Stimulated activated memory B cell treated with anti-CD40 and anti-IgM and Interleukin-4, amounts not matched to agents 10 μg/mL and 1 μg/mL and 100 μg/mL, for 72 hours (primary cell): Measurements from ENCODE around the gene KIF20A.

Experiments
- ATAC-seq: fragments of 150-1000 bp; cut with Tn5 transposase; 2 replicates; pipeline ENCODE4 v1.10.0; 2021
- H3K27ac Mint-ChIP-seq: one replicate; pipeline ENCODE4 v1.8.0; 2022; ENCODE audit warnings: mild to moderate bottlenecking, mixed read lengths
- H3K27me3 Mint-ChIP-seq: one replicate; pipeline ENCODE4 v1.8.0; 2022; ENCODE audit warnings: mixed read lengths
- H3K36me3 Mint-ChIP-seq: one replicate; pipeline ENCODE4 v1.8.0; 2022; ENCODE audit warnings: mixed read lengths
- H3K4me1 Mint-ChIP-seq: one replicate; pipeline ENCODE4 v1.8.0; 2022; ENCODE audit warnings: mixed read lengths
- H3K4me3 Mint-ChIP-seq: one replicate; pipeline ENCODE4 v1.8.0; 2022; ENCODE audit warnings: mild to moderate bottlenecking, moderate library complexity, mixed read lengths
- H3K9me3 Mint-ChIP-seq: one replicate; pipeline ENCODE4 v1.8.0; 2022; ENCODE audit warnings: mixed read lengths

The KIF20A gene

DNA sequence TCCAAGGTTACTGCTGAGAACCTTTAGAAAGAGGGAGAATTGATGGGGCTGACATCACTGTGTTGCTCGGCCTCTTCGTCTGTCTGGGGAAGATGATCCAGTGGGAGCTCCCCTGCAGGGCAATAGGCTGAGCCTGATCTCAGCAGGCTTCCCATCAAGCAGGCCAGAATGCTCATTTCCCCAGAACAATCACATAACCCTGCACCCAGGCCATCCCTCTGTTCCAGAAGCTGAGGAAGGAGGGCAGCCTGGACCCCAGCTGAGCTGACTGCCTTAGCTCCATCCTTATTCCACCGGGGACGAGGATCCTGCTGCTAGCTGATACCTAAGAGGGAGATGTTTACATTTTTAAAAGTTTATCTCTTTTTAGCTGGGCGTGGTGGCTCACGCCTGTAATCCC lies 45.8 kb downstream of the KIF20A start:
- no peak for ATAC-seq
- no peak overlapping the region for H3K27ac Mint-ChIP-seq
- H3K4me1 Mint-ChIP-seq = no peaks in the 10 kb centered on the region
- H3K4me3 Mint-ChIP-seq = no peak overlapping the region
- H3K36me3 Mint-ChIP-seq = no peaks in the 10 kb centered on the region
- H3K27me3 Mint-ChIP-seq = peaks cover 36% of the 10 kb centered on the region
- peaks cover 3% of the 10 kb centered on the region for H3K9me3 Mint-ChIP-seq

DNA sequence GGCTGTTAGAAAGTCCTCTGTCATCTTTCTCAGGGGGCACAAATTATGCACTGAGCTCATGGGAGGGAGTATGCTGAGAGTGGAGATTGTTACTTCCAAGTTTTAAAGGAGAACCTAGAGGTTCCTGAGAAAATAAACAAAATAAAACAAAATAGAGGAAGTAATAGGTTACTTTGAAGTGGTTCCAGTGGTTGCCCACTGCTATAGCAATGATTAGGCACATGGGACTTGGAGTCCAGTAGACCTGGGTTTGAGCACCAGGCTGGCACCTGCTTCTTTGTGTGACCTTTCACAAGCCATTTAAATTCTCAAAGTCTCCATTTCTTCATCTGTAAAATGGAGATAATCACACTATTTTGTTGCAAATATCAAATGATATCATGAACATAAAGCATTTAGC lies 48.0 kb downstream of the KIF20A start:
- Mint-ChIP-seq H3K9me3 (peaks cover 3% of the 10 kb centered on the region), H3K27ac (no peak overlapping the region), H3K36me3 (no peaks in the 10 kb centered on the region), H3K4me3 (no peak overlapping the region), H3K27me3 (peaks cover 47% of the 10 kb centered on the region), H3K4me1 (no peaks in the 10 kb centered on the region)
- no peak for ATAC-seq

DNA sequence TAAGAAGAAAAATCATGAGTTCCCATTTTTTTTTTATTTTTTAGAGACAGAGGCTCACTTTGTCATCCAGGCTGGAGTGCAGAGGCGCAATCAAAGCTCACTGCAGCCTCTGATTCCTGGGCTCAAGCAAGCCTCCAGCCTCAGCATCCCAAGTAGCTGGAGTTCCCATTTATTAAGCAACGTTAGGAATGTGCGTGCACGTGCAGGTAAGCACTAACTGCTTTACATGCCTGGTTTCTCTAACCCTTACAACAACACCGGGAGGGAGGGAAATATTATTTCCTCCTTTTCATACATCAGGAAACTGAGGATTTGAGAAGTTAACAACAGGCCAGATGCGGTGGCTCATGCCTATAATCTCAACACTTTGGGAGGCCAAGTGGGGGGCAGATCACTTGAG lies 50.5 kb downstream of the KIF20A start:
- H3K9me3 Mint-ChIP-seq = peaks cover 3% of the 10 kb centered on the region
- ATAC-seq = no peak
- H3K27ac Mint-ChIP-seq = no peak overlapping the region
- H3K4me3 Mint-ChIP-seq = no peak overlapping the region
- H3K36me3 Mint-ChIP-seq = no peaks in the 10 kb centered on the region
- peaks cover 46% of the 10 kb centered on the region for H3K27me3 Mint-ChIP-seq
- no peaks in the 10 kb centered on the region for H3K4me1 Mint-ChIP-seq

DNA sequence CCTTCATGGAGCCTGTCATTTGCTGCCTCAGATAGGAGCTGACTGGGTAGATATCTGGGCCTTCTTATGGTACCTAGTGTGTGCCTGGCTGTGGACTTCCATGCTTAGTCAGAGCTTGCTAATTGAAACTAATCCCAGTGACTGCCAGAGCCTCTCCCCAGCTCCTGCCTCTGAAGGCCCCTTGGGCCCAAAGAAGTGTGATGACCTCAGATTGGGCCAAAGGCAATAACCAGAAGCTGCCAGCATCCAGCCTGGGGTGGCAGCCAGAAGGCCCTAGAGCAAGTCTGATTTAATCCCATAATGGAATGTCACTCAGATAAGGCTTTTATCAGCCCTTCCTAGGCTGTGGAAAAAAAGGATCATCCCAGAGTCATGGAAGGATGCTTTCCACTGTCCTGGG lies 51.3 kb downstream of the KIF20A start:
- Mint-ChIP-seq H3K27ac (no peak overlapping the region), H3K36me3 (no peaks in the 10 kb centered on the region), H3K4me3 (no peak overlapping the region), H3K27me3 (peaks cover 54% of the 10 kb centered on the region), H3K4me1 (no peaks in the 10 kb centered on the region), H3K9me3 (peaks cover 3% of the 10 kb centered on the region)
- no peak for ATAC-seq

DNA sequence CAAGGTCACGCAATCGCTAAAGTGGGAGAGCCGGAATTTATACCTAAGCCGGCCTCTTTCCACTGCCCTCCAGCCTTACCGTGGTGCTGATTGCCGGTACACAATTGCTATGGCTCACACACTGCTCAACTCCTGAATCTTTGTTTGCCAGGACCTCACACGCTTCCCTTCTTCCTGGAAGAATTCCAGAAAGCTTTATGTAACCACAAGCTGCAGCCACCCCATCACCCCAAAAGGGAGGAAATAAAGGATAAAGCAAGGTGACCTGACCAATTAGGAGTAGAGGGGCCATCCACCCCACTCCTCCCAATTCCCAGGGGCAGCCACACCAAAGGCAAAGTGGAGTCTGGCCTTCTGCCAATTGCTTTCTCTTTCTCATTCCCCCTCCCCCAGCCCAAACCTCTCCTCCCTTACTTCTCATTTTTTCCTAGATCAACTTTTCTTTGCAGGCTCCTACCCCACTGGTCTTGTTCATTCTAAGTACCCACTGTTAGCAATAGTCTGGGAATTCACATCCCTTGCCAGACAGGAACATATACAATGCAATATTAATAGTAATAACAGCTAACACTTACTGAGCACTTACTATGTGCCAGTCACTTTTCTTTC lies 52.2 kb downstream of the KIF20A start:
- Mint-ChIP-seq H3K4me1 (no peaks in the 10 kb centered on the region), H3K36me3 (no peaks in the 10 kb centered on the region), H3K9me3 (peaks cover under 1% of the 10 kb centered on the region), H3K4me3 (no peak overlapping the region), H3K27ac (no peak overlapping the region), H3K27me3 (peaks cover 55% of the 10 kb centered on the region)
- ATAC-seq = no peak

DNA sequence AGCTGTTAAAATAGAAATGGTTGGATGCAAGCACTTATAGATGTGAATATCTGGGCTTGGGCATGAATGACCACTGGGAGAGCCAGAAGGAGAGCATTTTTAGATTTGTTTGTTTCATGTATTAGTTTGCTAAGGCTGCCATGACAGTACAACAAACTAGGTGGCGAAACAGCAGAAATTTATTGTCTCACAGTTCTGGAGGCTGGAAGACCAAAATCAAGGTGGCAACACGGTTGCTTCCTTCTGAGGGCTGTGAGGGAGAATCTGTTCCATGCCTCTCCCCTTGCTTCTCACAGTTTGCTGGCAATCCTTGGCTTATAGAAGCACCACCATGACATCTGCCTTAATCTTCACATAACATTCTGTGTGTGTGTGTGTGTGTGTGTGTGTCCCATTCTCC lies 54.4 kb downstream of the KIF20A start:
- no peak for ATAC-seq
- H3K27ac Mint-ChIP-seq = no peak overlapping the region
- no peaks in the 10 kb centered on the region for H3K4me1 Mint-ChIP-seq
- H3K9me3 Mint-ChIP-seq = no peaks in the 10 kb centered on the region
- no peaks in the 10 kb centered on the region for H3K36me3 Mint-ChIP-seq
- H3K27me3 Mint-ChIP-seq = peaks cover 54% of the 10 kb centered on the region
- no peak overlapping the region for H3K4me3 Mint-ChIP-seq

DNA sequence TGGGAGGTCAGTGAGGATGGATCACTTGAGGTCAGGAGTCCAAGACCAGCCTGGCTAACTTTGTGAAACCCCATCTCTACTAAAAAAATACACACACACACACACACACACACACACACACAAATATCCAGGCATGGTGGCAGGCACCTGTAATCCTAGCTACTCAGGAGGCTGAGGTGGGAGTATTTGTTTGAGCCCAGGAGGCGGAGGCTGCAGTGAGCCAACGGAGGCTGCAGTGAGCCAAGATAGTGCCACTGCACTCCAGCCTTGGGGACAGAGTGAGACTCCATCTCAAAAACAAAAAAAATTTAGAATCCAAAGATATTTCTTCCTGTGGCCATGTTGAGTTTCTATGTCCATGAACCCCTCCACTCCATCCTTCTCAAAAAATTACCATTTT lies 55.7 kb downstream of the KIF20A start:
- Mint-ChIP-seq H3K9me3 (no peaks in the 10 kb centered on the region), H3K27me3 (peaks cover 51% of the 10 kb centered on the region), H3K27ac (no peak overlapping the region), H3K4me3 (no peak overlapping the region), H3K36me3 (no peaks in the 10 kb centered on the region), H3K4me1 (no peaks in the 10 kb centered on the region)
- ATAC-seq = no peak
